Occipital lobe (tissue), 2 donors: Measurements from ENCODE around the gene CELF4. TPM values are rescaled to one million over a fixed set of nuclear protein-coding genes. Genes with fewer than 3 reads are reported as not detected.

Source experiments
- DNase-seq: peaks from one replicate; lab custom pipeline; 2025; lab: John Stamatoyannopoulos, UW
- total RNA-seq: library from RNA; depleted of rRNA; stranded (reverse); fragments of >200 nt; gene quantifications from one replicate; pipeline ENCODE4 v1.2.3, GENCODE V29; 2014

CELF4 gene
- total RNA-seq, 1 donor from 2014 or later = 60.7 TPM

DNA sequence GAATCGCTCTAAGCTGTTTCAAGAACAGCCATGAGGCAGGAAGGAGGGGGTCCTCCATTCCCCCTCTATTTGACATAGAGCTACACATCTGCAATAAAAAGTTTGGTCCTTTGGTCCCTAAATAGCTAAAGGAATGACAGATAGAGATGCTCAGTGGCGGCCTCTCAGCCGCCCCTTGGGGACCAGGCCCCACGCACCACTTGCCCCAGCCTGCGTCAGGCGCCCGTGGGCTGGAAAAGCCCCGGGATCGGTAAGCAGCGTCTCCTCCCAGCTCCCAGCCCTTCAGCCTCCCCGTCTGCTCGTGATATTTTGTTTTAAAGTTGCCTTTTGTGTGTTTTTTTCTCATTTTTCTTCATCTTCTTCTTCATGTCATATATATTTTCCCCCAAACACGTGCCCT is 321.0 kb downstream of the CELF4 start:
- no peak for DNase-seq

DNA sequence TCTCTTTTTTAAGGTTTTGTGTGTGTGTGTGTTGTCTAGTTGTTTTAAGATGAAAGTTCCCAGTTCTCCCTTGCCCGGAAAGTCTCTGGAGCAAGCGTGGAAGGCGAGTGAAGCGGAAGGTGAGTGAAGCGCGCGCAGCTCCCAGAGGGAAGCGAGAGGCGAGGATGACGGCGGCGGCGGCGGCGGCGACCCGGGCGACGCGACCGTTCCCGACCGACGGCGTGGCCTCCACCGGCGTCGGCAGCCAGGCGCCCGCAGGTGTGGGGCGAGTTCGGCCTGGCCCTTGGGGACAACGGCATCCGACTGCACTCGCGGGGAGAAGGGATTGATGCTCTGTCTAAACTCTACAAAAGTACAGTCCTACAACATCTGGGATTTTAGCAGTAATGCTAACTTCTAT is 321.9 kb downstream of the CELF4 start:
- DNase-seq = no peak

DNA sequence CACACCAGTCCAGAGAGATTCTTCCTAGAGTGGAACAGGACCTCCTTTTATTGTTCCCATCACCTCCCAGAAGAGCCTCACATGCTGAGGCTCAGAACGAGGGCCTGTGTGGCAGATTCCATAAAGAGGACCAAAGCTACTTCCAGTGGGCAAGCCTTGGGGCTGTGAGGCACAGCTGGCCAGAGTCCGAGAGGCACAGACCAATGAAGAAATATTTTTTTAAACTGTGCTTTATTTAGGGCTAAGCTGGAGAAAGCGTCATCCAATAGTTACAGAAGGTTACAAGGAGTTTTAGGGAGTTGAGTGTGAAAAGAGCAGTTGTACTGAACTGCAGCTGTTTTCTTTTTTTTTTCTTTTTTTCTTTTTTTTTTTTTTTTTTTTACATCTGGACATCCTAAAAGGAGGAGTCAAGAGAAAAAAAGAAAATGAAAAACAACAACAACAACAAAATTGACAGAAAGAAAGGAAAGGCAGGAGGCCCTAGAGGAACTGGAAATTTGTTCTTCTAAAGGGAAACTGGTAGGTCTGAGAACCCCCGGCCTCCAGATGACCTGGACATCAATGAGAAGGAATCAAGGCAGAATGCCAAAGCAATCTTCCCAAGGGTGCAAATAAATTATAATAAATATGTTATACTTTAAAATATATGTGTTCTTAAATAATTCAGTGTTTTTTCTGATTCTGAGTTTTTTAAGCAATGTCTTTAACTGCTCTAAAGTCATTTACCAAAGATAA is 322.6 kb downstream of the CELF4 start:
- DNase-seq = no peak

DNA sequence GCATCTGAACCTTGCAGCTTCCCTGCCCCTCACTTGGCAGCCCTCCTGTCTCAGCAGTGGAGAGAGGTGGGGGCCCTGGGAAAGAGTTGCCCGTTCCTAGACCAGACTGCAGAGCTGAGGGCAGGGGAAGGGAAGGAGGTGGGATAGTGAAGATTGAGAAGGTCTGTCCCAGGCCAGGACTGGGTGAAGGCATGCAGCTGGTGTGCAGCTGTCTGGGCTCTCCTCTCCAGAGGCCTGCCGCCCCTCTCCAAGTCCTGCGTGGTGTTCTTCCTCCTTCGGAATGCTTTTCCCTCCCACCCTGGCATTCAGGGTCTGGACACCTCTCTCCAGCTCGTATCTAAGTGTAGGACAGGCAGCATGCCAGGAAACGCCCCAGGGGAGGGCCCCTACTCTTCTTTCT is 323.5 kb downstream of the CELF4 start:
- no peak for DNase-seq

DNA sequence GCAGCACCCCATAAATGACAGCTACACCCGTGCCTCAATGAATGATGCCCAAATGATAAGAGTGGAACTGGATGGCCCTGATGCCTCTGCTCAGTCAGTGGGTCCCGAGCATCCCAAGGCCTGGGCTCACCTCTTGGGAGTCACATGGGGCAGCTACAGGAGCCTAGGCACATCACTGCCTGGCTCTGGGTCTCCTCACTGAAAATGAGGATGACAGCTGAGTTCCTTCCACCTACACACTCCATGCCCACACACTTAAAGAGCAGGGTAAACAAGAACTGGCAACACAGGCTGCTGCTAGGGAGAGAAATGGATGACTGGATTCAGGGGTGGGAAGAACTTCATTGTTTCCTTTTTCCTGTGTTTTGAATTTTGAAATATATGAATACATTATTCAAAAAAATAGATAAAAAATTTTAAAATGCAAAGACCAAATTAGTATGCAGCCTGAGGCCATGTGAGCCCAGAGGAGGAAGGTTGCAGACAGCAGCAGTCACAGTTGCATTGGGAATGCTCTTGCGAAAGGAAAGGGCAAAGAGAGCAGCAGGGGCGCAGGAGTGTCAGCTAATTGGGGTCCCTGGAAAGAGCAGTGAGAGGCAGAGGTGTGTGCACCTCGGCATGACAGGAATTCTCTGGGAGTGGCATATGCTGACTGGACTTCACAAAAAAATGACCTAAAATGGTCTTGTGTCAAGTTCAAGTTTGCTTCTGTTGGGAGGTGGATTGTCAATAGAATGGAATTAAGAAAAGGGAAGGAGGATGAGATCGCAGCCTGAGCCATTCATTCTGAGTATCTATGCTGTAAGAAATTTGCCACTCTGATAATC is 327.1 kb downstream of the CELF4 start:
- no peak for DNase-seq

DNA sequence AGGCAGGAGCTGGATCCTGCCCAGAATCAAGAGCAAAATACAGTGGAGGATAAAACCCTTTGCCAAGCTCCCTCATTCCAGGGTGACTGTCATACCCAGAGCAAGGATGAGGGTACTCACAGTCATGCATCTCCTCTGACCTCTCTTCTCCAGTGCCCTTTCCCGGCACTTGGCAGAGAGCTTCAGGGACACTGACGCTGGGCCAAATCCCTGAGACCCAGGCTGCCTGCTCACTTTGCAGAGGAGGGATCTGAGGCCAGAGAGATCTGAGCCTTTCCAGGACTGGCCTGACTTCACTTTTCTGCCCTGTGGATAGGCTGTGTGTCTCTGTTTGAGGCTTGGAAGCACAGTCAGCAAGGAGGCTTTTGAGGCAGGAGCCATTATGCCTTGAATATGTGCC is 330.0 kb downstream of the CELF4 start:
- DNase-seq = no peak

DNA sequence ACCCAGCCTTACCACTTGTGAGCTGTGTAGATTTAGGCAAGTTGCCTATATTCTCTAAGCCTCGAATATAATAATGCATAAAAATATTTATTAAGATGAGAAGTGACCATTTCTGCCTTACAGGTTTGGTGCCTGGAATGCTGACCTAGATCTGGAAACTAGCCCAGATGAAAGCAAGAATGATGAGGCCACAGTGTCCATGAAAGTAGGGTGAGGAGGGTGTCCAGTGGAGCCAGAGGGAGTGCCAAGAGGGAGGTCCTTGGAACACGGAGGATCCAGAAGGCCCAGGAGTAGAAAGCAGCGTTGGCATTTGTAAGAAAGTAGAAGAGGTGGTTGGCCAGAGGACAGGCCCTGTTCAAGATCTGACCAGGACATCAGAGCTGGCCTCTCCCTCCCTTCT is 334.3 kb downstream of the CELF4 start:
- no peak for DNase-seq

DNA sequence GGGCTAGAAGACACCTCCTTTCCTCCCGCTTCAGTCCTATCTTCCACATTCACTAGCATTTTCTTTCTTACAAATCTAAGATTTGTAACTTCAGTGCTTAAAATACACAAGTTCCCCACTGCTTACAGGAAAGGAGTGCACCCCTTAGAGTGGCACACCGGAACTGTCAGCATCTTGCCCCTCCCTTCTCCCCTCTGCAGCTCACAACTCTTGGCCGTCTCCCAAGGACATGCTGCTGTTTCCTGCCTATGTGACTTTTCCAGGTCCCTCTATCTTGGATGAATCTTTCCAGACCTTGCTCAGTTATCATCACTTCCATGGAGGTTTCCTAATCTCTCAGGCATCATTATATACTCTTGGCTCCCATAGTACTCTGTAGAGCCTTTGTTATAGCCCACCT is 334.8 kb downstream of the CELF4 start:
- DNase-seq = no peak

DNA sequence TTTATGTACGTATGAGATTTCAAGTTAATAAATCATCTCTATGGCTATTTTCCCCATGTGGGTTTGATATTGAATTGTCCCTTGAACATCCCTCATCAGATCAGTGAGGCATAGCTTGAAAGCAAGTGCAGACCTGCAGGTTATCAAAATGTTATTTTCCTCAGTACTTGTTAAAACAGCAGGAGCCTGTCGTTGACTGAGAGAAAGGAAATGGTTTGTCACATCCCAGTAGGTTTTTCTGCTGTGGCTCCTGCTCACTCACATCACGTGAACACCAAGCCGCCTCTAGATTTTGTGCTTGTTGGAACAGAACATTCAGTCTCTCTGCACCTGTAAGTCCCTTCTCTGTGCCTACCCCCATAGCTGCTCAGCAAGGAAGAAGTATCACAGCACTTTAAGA is 340.3 kb downstream of the CELF4 start:
- no peak for DNase-seq

DNA sequence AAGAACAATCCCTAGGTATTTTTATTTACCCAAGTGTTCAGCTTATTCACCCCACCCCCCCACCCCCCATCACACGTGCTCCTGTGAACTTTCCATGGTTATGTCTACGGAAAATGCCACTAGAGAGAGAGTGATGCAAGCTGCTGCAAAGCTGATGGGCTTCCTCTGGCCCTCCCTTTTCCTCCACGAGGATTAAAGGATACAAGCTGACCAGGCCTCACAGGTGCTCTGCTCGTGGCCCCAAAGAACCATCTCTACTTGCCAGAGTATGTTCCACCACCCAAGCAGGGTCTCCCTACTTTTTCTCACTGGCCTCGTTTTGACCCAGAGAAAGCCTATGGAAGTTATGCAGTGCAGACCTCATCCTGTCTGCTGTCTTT is 342.6 kb downstream of the CELF4 start:
- DNase-seq = no peak

DNA sequence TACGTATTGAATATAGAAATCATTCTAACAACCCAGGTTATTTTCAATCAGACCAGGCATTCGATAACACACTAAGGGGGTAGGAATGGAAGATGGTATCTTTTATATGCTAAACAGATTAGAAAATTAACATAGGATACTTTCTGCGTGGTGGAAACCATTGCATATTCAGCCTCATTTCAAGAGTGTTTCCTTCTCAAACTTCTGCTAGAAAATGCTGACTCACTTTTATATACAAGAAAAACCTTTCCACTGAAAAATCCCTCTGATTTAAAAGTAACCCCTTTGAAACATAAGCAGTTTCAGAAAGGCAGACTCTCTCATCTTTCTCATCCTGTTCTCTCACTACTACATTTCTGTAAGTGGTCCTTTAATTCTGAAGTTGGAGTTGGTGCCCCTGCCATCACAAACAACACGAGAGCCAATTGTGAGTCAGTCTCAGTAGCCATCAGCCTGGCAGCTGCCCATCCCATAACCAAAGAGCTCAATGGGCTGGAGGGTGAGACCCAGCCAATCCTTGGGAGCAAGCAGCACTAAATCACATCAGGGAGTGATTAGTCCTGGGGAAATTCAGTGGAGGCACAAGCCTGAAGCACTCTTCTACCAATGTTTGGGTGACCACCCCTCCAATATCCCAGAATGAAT is 343.1 kb downstream of the CELF4 start:
- DNase-seq = no peak

DNA sequence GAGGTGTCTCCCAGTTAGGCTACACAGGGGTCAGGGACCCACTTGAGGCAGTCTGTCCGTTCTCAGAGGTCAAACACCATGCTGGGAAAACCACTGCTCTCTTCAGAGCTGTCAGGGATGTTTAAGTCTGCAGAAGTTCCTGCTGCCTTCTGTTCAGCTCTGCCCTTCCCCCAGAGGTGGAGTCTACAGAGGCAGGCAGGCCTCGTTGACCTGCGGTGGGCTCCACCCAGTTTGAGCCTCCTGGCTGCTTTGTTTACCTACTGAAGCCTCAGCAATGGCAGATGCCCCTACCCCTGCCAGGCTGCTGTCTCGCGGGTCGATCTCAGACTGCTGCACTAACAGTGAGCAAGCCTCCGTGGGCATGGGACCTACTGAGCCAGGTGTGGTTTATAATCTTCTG is 346.3 kb downstream of the CELF4 start:
- DNase-seq = no peak

DNA sequence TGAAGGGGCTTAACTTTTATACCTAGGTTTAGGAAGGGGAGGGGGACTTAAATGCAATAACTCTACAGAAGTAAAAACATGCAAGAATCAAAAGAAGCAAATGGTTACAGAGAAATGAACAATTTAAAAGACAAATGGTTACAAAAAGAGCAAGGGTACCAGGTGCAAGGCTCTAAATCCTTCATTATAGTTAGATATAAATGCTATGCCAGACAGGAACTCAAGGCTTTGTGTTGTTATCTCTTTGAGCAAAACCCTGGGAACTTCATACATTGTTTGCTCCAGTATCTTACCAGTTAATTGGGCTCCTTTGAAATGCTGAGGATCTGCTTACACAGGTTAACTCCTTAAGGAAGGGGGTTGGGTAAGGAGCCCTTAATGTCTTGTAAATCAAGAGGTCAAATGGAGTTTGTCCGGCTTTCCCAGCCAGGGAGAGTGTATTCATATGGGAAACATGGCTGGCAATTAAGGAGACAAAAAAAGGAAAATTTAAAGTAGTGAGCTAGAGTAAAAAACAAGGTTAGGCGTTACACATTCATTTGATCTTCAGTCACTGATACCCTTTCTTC is 347.5 kb downstream of the CELF4 start:
- no peak for DNase-seq

DNA sequence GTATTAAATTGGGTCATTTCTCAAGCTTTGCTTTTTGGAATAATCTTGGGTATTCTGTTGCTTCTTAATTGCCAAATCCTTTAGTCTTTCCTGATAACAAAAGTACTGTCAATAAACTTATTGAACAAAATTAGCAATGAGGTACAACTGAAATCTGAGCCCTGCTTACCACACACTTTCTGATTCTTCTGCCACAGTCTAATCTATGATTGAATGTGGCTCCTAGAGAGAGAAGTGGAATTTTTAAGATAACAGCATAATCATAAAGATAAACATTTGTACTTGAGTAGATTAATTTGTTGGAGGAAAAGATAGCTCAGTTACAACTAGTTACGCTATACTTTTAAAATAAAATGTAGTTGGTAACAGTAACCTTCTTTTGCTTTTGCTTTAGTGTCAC is 354.8 kb downstream of the CELF4 start:
- DNase-seq = no peak

DNA sequence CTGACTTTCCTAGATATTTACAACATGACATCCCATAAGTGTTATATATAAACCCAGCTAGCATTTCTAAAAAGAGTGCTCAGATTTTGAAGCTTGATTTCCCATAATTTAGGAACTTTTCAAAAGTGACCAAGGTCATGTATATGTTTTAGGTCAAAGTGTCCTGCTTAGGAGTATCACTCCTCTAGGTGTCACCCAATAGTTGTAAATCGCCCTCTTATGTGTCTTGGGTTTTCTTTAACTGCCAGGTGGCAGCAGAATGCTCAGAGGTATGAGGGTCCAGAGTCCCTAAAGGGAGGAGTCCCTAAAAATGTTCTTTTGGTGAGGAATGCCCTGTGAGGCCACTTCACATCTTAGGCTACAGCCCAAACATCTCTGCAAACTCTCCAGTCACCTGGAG is 358.3 kb downstream of the CELF4 start:
- no peak for DNase-seq

DNA sequence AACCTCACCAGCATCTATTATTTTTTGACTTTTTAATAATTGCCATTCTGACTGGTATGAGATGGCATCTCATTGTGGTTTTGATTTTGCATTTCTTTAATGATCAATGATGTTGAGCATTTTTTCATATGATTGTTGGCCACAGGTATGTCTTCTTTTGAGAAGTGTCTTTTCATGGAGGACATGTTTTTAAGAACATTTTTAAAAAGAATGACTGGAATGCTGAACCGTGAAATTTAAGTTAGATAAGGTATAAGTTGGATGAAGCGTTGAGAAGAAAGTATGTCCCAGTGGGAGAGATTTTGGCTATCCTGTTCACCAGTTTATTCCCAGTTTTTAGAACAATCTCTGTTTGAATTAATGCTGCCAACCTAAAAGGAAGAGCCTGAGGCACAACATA is 365.9 kb downstream of the CELF4 start:
- DNase-seq = no peak
